Endothelial cell of umbilical vein (primary cell): ENCODE results near the gene CXCL9. TPM values are rescaled to one million over a fixed set of nuclear protein-coding genes. Genes with fewer than 3 reads are reported as not detected.

Source experiments
- BruUV-seq: library from RNA; stranded (reverse); fragments of 400-500 nt; replicated peaks from 2 replicates; lab custom pipeline; 2021; lab: Mats Ljungman, UMichigan
- CTCF ChIA-PET: fragments of 300-600, 350-600 bp; sonication (Branson Sonifier 250); formaldehyde crosslinking; loops from one replicate; lab custom pipeline; 2021; ENCODE audit warnings: antibody characterized with exemption, inconsistent platforms; lab: Charles Lee
- POLR2A ChIA-PET: fragments of 300-600, 350-600 bp; sonication (Branson Sonifier 250); formaldehyde crosslinking; loops from one replicate; lab custom pipeline; 2021; ENCODE audit warnings: antibody characterized with exemption, inconsistent platforms; lab: Charles Lee
- DNase-seq: peaks from one replicate; pipeline ENCODE4 v3.0.0-alpha.2; 2011; ENCODE audit warnings: low read depth, low spot score
- FAIRE-seq: peaks from 2 replicates; lab custom pipeline; 2011; peaks lifted over from hg19 to GRCh38; lab: Jason Lieb, UNC
- H2AFZ ChIP-seq: 2 replicates; pipeline ENCODE4 v1.6.0; 2012; ENCODE audit warnings: low read depth, low read length, control low read depth, inconsistent platforms
- H3K27ac ChIP-seq: 2 replicates; pipeline ENCODE4 v1.5.1; 2011; ENCODE audit warnings: low read depth, mild to moderate bottlenecking, control low read depth, low read length, moderate library complexity; ENCODE audit not compliant: insufficient read depth
- H3K27me3 ChIP-seq, 2 experiments: 2 replicates each; pipeline versions ENCODE4 v1.6.0 to v1.6.1; 2011; ENCODE audit warnings: low read length in 2 of 2, mixed read lengths in 1 of 2; ENCODE audit not compliant: control insufficient read depth in 2 of 2, insufficient read depth in 2 of 2
- H3K36me3 ChIP-seq, 2 experiments: 2 replicates in 1 of 2; 3 replicates in 1 of 2; pipeline ENCODE4 v1.5.1; 2011; ENCODE audit warnings: low read length in 2 of 2, mild to moderate bottlenecking in 1 of 2, moderate library complexity in 1 of 2; ENCODE audit not compliant: control insufficient read depth in 2 of 2, insufficient read depth in 2 of 2; ENCODE audit errors: extremely low read depth in 1 of 2
- H3K4me1 ChIP-seq: 3 replicates; pipeline ENCODE4 v1.5.1; 2011; ENCODE audit warnings: mild to moderate bottlenecking, low read length; ENCODE audit not compliant: control insufficient read depth, insufficient read depth; ENCODE audit errors: extremely low read depth
- H3K4me2 ChIP-seq: 2 replicates; pipeline ENCODE4 v1.6.1; 2011; ENCODE audit warnings: low read length, control low read depth, mixed read lengths; ENCODE audit not compliant: insufficient read depth
- H3K4me3 ChIP-seq, 3 experiments: fragments of 200-600 bp in 1 of 3; sonication (generic), shearing (Covaris generic) in 1 of 3; replicated peaks in 1 of 3; 2 replicates each; pipeline ENCODE4 v1.5.1; 2011 to 2016; ENCODE audit warnings: control low read depth in 3 of 3, low read length in 3 of 3, mild to moderate bottlenecking in 2 of 3, inconsistent platforms in 1 of 3, low read depth in 1 of 3, moderate library complexity in 1 of 3; ENCODE audit not compliant: insufficient read depth in 1 of 3
- H3K79me2 ChIP-seq: 2 replicates; pipeline ENCODE4 v1.6.0; 2012; ENCODE audit warnings: low read length, inconsistent platforms; ENCODE audit not compliant: control insufficient read depth, insufficient read depth
- H3K9ac ChIP-seq: replicated peaks from 2 replicates; pipeline ENCODE3; 2011; ENCODE audit warnings: low read length, control low read depth; ENCODE audit not compliant: insufficient read depth; ENCODE audit errors: extremely low read depth
- H3K9me1 ChIP-seq: replicated peaks from 3 replicates; pipeline ENCODE4 v1.6.0; 2011; ENCODE audit warnings: mild to moderate bottlenecking, low read length; ENCODE audit not compliant: control insufficient read depth, insufficient read depth; ENCODE audit errors: extremely low read depth
- H3K9me3 ChIP-seq: replicated peaks from 2 replicates; pipeline ENCODE4 v1.5.1; 2012; ENCODE audit warnings: low read length, inconsistent platforms; ENCODE audit not compliant: control insufficient read depth, insufficient read depth
- H4K20me1 ChIP-seq: replicated peaks from 2 replicates; pipeline ENCODE3; 2011; ENCODE audit warnings: mild to moderate bottlenecking, low read length; ENCODE audit not compliant: control insufficient read depth, insufficient read depth; ENCODE audit errors: extremely low read depth
- EZH2 ChIP-seq: IDR thresholded peaks from 2 replicates; pipeline ENCODE4 v1.6.1; 2012; ENCODE audit warnings: borderline replicate concordance, low read depth, mild to moderate bottlenecking, moderate library complexity, low read length, inconsistent platforms; ENCODE audit not compliant: severe bottlenecking
- FOS ChIP-seq: IDR thresholded peaks from 2 replicates; pipeline ENCODE4 v1.6.1; 2011; ENCODE audit warnings: mild to moderate bottlenecking, low read length, moderate library complexity, borderline replicate concordance; ENCODE audit not compliant: insufficient read depth
- MYC ChIP-seq: IDR thresholded peaks from one replicate; pipeline ENCODE4 v1.6.1; 2011; ENCODE audit warnings: mild to moderate bottlenecking, low read depth, low read length
- POLR2A ChIP-seq: IDR thresholded peaks from 2 replicates; pipeline ENCODE4 v1.6.1; 2012; ENCODE audit warnings: low read depth, mild to moderate bottlenecking, control low read depth, low read length
- dilution Hi-C: fragments of 300-500 bp; cut with MboI; formaldehyde crosslinking; loops from one replicate; pipeline ENCODE4 v1.15.0; 2019; ENCODE audit warnings: low sequenced_read_pairs; ENCODE audit not compliant: extremely low pct_ligation_motif_present
- intact Hi-C: fragments of 100-400 bp; cut with micrococcal nuclease; formaldehyde crosslinking; loops from one replicate; pipeline ENCODE4 v1.10.0; 2022
- polyA plus RNA-seq, 4 experiments: library from polyadenylated mRNA; depleted of rRNA in 3 of 4; stranded (reverse) in 3 of 4; unstranded in 1 of 4; fragments of >200 nt; gene quantifications; 2 replicates each; pipeline versions ENCODE4 v1.2.1 to v1.2.3, GENCODE V29; 2011 to 2012; ENCODE audit warnings: missing spikeins in 1 of 4
- total RNA-seq: library from RNA; stranded (reverse); gene quantifications from 2 replicates; pipeline ENCODE4 v1.2.3, GENCODE V29; 2021
- TF ChIP-seq, protein P1 (sequence below), 2 donors: IDR thresholded peaks; 1 replicate in 1 of 2; 2 replicates in 1 of 2; pipeline ENCODE4 v1.5.1; 2011; ENCODE audit warnings: low read length in 2 of 2, mild to moderate bottlenecking in 2 of 2, moderate library complexity in 2 of 2, control low read depth in 1 of 2, inconsistent platforms in 1 of 2, low read depth in 1 of 2; ENCODE audit not compliant: insufficient read depth in 1 of 2; ENCODE audit errors: extremely low read depth in 1 of 2

The CXCL9 gene
- total and polyA plus RNA-seq, 2 donors (not counting 3 experiments of a cell fraction or from before 2014, with no cell fraction given) = not detected

DNA sequence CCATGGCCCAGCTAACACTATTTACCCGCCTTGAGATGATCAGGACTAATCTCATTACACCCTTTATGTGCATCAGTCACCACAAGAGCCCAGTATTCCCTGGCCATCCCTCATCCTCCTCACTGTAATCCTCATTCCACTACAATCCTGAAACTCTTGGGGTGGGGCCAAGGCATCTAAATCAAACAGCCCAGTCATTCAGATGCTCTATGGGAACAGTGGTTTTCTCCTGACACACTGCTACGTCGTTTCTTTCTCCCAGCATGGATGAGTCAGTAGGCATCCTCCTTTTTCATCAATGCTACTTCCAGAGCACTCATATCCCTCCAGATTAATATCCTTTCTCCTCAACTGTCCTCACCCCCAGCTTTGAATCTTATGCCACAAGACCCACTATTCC, 22.2 kb downstream of the CXCL9 start:
- Histone ChIP-seq H3K4me3 (no peak overlapping the region), H3K4me1 (peaks cover 10% of the 10 kb centered on the region), H3K36me3 (peaks cover 2 to 4% of the 10 kb centered on the region in 2 experiments), H3K9me3 (no peaks in the 10 kb centered on the region), H3K27ac (no peak overlapping the region), H3K27me3 (no peaks in the 10 kb centered on the region), H2AFZ (no peak overlapping the region), H3K9me1 (no peaks in the 10 kb centered on the region), H3K79me2 (peaks cover 65% of the 10 kb centered on the region), H3K9ac (no peak overlapping the region), H4K20me1 (no peaks in the 10 kb centered on the region), H3K4me2 (no peak overlapping the region)
- no TSS peak for BruUV-seq
- ChIA-PET CTCF (interaction anchor here (1.6 kb wide), 1 partner anchor 89 kb away, joined by 4 read pairs; no protein-coding TSS in a partner anchor), POLR2A (no interaction called here)
- no peak for TF ChIP-seq FOS
- no peak for TF ChIP-seq EZH2
- TF ChIP-seq MYC = no peak
- TF ChIP-seq, protein P1, sequence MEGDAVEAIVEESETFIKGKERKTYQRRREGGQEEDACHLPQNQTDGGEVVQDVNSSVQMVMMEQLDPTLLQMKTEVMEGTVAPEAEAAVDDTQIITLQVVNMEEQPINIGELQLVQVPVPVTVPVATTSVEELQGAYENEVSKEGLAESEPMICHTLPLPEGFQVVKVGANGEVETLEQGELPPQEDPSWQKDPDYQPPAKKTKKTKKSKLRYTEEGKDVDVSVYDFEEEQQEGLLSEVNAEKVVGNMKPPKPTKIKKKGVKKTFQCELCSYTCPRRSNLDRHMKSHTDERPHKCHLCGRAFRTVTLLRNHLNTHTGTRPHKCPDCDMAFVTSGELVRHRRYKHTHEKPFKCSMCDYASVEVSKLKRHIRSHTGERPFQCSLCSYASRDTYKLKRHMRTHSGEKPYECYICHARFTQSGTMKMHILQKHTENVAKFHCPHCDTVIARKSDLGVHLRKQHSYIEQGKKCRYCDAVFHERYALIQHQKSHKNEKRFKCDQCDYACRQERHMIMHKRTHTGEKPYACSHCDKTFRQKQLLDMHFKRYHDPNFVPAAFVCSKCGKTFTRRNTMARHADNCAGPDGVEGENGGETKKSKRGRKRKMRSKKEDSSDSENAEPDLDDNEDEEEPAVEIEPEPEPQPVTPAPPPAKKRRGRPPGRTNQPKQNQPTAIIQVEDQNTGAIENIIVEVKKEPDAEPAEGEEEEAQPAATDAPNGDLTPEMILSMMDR (IDR thresholded peaks at IDR 0.05; ENCODE audit: extremely low read depth in 1 of 2, insufficient read depth in 1 of 2, low read depth in 1 of 2, low read length in 2 of 2) = no peak
- DNase-seq = no peak
- intact Hi-C loops (loop anchor here (10.0 kb wide), 1 partner anchor 180 kb away; no protein-coding TSS in a partner anchor), dilution Hi-C loops (no loop called here)
- FAIRE-seq = no peak

DNA sequence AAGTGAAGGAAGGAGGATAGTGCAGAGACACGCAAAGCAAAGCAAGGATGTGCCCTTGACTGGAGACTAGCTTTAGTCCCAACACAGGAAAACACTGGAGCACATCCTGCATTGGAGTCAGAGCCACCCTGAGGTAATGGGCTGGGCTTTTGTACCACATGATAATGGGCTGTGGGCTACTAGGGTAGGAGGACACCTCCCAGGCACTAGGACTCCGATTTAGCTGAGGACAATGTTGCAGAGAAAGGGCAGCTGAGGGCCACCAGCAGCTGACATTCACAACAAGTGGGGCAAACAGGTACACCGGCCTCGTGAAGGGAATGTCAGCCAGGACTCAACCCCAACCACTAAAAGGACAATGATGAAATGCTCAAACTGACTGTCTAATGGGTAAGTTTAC, 26.7 kb downstream of the CXCL9 start:
- intact Hi-C loops = loop anchor here (10.0 kb wide), 1 partner anchor 176 kb away; no protein-coding TSS in a partner anchor
- Histone ChIP-seq H3K9ac (no peak overlapping the region), H3K36me3 (peaks cover 12 to 13% of the 10 kb centered on the region in 2 experiments), H3K27ac (no peak overlapping the region), H3K4me2 (no peak overlapping the region), H4K20me1 (no peaks in the 10 kb centered on the region), H3K27me3 (no peaks in the 10 kb centered on the region), H3K9me1 (no peaks in the 10 kb centered on the region), H2AFZ (no peak overlapping the region), H3K79me2 (peaks cover 21% of the 10 kb centered on the region), H3K9me3 (no peaks in the 10 kb centered on the region), H3K4me3 (no peak overlapping the region), H3K4me1 (no peaks in the 10 kb centered on the region)
- DNase-seq (no peak), FAIRE-seq (no peak)
- no peak for TF ChIP-seq FOS
- no peak for TF ChIP-seq POLR2A
- ChIA-PET POLR2A (no interaction called here), CTCF (interaction anchor here (1.5 kb wide), 1 partner anchor 15 kb away, joined by 4 read pairs; no protein-coding TSS in a partner anchor)
- dilution Hi-C loops = no loop called here
- no TSS peak for BruUV-seq
